ENCODE results near the gene HSF2.

- TF ChIP-seq CTCF (IDR thresholded peaks at IDR 0.05) (no peak), POLR2A (IDR thresholded peaks at IDR 0.05) (no peak), POLR2AphosphoS5 (IDR thresholded peaks at IDR 0.05) (no peak)
Observed at GRCh38 chr6:122429323-122429722, 29.9 kb downstream of the HSF2 start.
